Measurements from ENCODE around the gene TOPBP1.
"Not testable (repeated sequence)": the region's sequence is repeated elsewhere in the genome, so short reads cannot be mapped to it uniquely, and the experiment has no call there.

The TOPBP1 gene

DNA sequence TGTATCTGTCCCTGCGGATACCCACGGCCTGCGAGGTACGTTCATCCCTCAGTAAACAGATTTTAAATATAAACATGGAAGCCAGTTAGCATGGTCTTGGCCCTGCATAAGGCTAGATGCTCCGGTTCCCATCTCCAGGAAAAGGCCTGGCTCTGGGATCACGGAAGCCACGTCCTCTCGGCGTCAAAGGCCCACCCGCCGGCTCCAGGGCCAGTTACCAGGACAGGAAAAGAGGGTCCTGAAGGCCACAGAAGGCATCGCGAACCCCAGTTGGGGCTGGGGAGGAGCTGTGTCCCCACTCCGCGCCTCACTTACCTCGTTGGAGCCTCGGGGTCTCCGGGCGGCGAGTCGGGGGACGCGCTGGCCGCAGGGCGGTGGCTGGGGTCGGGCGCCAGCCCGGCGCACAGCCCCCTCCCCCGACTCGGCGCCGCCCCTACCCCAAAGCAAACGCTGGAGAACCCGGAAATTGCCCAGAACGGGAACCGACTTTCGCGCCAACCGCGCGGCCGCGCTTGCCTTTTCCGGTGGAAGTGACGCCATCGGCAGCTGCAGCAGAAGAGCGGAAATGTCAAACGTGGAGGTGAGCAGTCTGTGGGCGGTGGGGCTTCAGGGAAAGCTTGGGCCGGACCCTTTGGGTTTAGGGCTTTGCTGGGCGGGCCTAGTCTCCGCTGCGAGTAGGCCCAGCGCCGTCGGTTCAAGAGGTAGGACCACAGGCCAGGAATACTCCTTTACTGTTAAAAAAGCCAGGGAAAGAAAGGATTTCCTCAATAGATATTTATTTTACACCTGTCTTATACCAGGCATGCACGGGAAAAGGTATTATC is at the start of gene TOPBP1:
TSS of gene TOPBP1 (minus strand) at position 488 of the 824 bp plus-strand sequence. CDS start 814 bp downstream, outside the sequence.
- peak; percentile 84 to 94 (median 90) for DNase-seq

DNA sequence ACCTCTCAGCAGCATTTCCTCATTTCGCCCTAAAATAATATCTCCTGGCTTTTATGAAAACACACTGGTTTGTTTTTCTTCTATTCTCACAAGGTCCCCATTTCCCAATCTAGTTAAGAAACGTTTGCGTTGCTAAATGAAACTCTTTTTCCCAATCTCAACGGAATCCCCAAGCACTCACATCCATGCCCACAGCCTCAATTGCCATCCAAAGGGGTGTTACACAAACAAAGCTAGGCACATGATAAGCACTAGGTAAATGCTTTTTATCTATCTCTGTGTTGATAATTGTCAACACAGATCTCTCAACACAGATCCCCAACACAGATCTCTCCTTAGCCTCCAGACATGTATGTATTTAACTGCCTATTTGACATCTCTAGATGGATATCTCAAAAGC is 49.3 kb upstream of the TOPBP1 start:
- no peak for DNase-seq

DNA sequence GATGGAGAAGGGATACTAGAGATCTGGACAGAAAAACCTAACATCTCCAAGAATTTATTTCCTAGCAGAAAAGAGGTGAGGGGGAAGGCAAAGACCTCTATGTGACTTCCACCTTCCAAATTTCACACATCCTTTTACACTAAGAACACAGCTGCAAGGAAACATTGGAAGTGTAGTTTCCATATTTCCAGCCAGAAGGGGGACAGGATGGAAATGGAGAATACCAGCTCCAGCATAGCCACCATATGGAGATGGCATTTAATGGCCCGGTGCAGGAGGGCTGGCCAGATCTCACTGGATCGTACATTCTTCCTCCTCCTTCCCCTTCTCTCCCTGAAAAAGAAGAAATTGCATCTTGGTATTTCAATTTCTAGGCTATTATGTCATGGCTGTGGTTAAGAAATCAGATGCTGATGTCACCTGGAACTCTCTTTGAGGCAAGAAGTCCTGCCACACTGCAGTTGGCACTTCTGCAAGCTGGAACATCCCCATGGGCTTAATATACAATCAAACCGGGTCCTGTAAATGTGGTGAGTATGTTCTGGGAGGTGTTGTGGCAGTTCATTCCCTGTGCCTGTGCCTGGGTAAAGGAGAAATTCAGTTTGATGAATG is 47.5 kb upstream of the TOPBP1 start:
- no peak for DNase-seq

GRCh38 chr3:133706033-133706432 is 44.3 kb upstream of the TOPBP1 start:
- DNase-seq = no peak

- DNase-seq = peak in 1 of 3 experiments; percentile 22
Measured at GRCh38 chr3:133703915-133704314, 42.2 kb upstream of the TOPBP1 start.

DNA sequence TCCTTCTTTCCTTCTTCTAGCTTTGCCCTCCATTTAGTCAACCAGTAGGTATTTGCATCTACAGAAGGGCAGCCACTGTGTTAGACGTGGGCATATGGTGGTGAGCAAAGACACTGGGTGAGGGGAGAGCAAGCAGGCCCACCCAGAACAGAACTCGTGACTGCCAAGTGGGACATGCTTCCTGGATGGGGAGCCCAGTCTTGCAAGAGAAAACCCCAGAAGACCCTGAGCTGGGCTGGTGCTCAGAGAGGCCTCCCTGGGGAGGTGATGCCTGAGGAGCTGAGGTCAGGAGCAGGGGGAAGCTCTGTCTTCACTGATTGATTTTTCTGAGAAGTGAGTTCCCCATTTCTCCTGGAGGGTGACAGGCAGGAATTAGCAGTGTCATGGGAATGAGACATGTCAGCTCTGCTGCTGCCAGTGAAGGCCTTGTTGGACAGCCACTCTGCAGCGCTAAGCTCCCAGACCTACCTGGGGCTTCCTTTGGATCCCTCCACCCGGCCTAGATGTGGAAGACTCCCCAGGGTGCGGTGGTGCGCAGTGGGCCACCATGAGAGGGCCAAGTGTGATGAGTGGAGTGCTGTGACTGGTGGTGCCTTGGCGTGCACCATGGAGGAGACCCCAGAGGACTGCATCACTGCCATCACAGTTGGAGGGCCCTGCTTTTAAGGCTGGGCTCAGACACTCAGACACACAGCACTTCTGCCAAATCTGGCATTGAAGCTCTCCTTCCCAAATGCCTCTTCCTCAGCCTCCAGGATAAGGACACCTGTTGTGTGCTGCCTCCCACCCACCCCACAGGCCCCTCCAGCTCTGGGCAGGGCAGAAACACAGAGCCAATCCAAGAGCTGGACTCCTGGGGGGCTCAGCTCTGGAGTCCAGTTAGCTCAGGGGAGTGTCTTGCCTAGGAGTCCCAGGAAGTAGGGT is 40.0 kb upstream of the TOPBP1 start:
- no peak for DNase-seq

DNA sequence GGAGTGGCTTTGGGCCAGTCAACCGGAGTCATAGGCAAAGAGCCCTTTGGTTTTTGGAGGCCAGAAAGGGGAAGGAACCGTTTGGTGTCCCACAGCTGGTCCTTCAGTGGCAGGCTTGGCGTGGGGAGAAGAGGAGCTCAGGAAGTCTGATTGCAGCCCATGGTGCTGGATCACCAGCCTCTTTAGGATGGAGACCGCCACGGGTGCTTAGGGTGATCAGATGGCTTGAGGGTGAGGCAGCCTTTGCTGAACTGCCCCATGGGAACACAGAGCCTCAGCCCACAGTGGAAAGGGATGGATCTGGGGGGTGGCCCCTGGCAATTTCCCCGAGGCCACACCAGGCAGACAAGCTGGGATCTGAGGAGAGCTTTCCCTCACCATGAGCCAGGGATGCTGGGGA is 38.6 kb upstream of the TOPBP1 start:
- no peak for DNase-seq

DNA sequence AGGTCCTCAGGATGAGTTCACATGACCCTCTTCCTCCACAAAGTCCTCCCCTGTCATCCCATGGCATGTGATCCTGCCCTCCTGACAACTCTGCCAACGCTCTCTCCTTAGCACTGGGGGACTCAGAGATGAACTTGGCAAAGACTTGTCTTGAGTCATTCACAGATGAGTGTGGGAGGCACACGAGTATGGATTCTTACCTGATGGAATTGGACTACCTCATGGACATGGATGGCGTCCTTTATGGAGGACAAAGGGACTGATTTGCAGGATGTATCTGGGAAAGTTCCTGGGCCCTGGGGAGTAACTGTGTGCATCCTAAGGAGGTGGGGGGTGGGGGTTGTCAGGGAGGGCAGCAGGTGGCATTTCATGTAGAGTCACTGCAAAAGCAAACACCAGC is 38.2 kb upstream of the TOPBP1 start:
- DNase-seq = no peak

DNA sequence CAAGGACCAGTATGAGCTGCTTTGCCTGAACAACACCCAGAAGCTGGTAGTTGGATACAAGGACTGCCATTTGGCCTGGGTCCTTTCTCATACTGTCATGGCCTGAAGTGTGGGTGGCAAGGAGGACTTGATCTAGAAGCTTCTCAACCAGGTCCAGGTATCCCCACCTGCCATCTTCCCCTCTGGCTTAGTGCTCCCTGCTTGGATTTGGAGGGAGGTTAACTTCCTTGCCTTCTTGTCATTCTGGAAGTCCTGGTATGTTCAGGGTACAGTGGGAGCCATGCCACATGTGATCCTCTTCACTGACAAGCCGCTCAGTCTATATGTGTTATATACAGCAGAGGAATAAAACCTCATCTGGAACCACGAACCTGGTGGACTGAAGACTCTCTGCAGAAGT is 37.7 kb upstream of the TOPBP1 start:
- DNase-seq = no peak

DNA sequence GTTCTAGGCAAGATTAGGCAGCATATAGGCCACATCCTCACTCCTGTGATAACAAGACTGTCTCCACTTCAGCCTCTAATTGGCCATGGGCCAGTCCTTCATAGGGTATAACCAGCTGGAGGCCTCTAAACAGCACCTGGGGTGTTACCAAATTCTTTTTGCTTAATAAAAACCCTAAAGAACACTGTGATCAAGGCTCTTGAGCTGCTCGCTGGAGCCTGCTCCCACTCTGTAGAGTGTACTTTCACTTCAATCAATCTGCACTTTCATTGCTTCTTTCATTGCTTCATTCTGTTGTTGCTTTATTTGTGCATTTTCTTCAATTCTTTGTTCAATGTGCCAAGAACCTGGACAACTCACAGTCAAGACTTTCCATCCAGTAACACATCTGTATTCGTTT is 36.2 kb upstream of the TOPBP1 start:
- peak in 1 of 3 experiments; percentile 4 for DNase-seq

DNA sequence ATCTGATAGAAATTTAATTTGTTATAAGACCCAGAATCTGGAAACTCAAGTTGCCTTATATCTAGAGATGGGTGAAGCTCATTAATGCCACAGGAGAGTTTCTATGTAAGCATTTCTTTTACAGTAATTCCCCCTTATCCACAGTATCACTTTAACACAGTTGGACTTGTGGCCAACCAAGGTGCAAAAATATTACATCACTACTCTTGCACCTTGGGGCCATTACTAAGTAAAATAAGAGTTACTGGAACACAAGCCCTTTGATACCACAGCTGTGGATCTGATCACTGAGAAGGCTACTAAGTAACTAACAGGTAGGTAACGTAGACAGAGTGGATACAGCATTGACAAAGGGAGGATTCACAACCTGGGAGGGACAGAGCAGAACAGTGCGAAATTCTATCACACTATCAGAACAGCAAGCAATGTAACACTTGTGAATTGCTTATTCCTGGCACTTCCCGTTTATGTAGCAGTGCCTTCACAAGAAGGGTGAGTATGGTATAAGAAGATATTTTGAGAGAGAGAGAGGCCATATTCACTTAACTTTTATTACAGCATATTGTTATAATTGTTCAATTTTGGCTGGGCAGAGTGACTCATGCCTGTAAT is 33.9 kb upstream of the TOPBP1 start:
- no peak for DNase-seq

DNA sequence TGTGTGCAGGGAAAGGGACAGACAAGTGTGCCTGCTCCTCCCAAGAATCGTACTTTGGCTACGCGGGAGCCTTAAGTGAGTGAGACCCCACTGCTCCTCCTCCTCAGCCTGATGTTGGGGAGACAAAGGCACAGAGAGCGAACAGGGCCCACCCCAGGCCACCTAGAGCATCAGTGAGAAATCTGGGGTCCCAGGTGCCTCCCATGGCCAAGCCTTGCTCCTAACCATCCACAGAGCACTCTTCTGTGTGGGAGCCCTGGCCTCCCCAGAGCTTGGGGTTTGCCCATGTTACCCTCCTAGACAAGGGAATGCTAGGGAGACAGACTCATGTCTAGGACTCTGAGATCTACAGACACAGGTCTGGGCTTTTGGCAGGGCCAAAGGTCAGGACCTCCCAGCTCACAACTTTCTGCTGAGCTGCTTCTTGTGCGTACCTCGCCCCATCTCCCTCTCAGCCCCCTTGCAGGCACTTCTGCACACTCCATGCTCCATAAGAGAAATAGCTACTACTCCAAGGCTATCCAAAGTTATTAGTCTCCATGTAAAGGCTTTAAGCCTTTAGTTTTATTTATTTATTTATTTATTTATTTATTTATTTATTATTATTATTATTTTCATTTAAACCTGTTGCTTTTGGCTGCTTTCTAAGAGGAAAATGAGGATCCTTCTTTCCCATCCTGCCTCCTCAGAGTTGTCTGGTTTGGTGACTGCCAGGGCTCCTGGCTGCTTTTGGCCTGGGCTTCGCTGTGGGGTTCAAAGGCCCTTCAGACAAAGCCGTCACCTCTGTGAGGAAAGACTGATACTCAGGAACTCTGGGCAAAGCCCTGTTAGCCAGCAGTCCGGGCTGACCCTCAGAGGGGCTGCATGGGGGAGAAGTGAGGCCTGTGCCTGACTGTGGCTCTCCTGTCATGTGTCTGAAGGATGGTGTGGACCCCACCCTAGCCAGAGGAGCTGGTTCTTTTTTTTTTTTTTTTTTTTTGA is 32.8 kb upstream of the TOPBP1 start:
- no peak for DNase-seq

DNA sequence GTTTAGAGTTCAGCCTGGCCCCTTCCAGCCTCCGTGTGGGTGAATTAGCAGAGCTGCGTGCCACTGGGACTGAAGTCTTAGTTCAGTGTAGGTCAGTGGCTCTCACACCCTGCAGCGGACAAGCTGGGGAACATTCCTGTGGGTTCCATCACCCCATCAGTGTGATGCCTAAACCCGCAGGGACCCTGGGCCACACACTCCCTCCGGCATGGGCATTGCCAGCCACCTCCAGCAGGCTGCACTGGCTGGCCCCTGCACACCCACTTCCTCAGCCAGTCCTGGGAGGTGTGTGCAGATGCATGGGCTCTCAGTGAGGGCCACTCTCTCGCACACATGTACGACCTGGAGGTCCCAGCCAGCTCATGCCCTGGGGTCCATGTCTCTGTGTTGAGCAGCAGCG is 32.1 kb upstream of the TOPBP1 start:
- no peak for DNase-seq

GRCh38 chr3:133692759-133693158 is 31.0 kb upstream of the TOPBP1 start:
- no peak for DNase-seq

DNA sequence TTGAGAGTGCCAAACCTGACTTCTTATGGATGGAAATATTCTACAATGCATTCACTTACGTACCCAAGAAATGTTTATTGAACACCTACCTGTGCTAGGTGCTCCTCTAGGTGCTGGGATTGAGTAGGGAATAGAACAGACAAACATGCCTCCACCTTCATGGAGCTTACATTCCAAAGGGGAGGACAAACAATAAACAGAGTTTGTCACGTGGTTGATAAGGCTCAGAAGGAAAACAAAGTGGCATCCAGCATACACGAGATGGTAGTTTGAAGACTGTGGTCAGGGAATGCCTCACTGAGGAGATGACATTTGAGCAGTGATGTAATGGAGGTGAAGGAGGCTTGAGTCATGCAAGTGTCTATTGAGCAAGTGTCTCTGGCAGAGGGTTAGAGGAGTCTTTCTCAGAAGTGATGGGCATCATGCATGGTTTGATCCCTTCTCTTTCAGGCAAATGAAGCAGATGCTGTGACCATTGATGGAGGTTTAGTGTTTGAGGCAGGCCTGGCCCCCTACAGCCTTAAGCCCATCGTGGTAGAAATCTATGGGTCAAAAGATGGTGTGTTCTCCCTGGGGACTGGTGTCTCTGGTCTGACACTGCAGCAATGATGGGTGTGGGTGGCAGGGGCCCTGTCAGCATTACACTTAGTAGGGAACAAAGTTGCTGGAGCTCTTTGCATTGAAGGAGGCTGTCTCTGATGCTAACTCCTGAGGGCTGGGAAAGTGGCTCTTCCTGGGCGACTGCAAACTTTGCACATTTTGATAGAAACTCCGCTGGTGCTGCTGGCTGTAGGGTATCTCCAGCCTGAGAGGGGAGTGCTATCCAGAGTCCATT is 29.7 kb upstream of the TOPBP1 start:
- no peak for DNase-seq

DNA sequence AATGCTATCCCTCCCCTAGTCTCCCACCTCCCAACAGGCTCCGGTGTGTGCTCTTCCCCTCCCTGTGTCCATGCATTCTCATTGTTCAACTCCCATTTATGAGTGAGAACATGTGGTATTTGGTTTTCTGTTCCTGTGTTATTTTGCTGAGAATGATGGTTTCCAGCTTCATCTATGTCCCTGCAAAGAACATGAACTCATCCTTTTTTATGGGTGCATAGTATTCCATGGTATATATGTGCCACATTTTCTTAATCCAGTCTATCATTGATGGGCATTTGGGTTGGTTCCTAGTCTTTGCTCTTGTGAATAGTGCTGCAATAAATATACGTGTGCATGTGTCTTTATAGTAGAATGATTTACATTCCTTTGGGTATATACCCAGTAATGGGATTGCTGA is 16.3 kb upstream of the TOPBP1 start:
- not testable (repeated sequence) for DNase-seq

GRCh38 chr3:133676336-133677118 is 14.8 kb upstream of the TOPBP1 start:
- no peak for DNase-seq

DNA sequence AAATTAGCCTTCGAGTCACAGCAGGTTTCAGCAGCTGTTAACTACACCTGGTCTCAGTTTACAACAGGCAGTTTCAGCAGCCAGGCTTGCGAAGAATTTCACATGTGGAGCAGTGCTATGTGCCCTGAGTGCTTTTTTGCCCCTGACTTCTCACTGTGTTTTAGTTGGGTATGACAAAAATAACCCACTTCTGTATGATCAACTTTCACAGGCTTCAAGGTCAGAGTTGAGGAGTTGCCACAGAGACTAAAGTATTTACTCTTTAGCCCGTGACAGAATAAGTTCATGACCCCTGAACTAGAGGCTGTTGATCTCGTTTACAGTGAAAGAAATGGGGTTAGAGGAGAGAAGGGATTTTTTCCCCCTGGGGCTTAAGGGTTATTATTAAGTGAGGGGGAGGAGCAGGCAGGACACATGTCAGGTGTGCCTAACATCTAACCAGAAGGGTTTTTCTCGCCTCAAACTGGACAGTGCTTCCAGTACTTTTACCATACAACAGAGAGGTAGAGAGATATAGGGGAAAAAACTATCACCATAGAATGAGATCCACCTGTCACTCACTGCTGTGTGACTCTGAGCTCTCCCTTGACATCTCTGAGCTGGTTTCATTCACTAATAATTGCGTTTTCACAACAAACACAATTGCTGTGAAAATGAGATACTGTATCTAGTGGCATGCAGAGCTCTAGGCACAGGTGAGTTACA is 14.0 kb upstream of the TOPBP1 start:
- DNase-seq = no peak

GRCh38 chr3:133674290-133674919 is 12.7 kb upstream of the TOPBP1 start:
- DNase-seq = peak in 1 of 3 experiments; percentile 4
